ENCODE measurements around the gene HNRNPA3. TPM values are rescaled to one million over a fixed set of nuclear protein-coding genes. Genes with fewer than 3 reads are reported as not detected.
A peak's percentile ranks its signal among the peaks of the same experiment; 100 is the strongest.
"Not testable (repeated sequence)": the region's sequence is repeated elsewhere in the genome, so short reads cannot be mapped to it uniquely, and the experiment has no call there.

Gene HNRNPA3
- total RNA-seq, 1 experiment from 2014 or later, result 406 TPM

GRCh38 chr2:177219787-177220186 lies 7.2 kb downstream of the HNRNPA3 start:
- H3K27me3 Mint-ChIP-seq (ENCODE audit: low read depth); H3K27ac Mint-ChIP-seq; H3K9me3 Mint-ChIP-seq; DNase-seq (ENCODE audit: low spot score); H3K4me3 Mint-ChIP-seq; POLR2A ChIA-PET; ATAC-seq: not testable (repeated sequence)
- Mint-ChIP-seq H3K4me1 (peaks cover 51% of the 10 kb centered on the region), H3K36me3 (peaks cover 78% of the 10 kb centered on the region)
- CTCF ChIA-PET, result interaction anchor here (2.3 kb wide), 1 partner anchor 55 kb away, joined by 9 read pairs; no protein-coding TSS in a partner anchor

GRCh38 chr2:177221534-177221933 lies 8.9 kb downstream of the HNRNPA3 start:
- POLR2A ChIA-PET, result interaction anchor here (1.0 kb wide), 1 partner anchor 158 kb away, joined by 3 read pairs; no protein-coding TSS in a partner anchor
- peaks cover 40% of the 10 kb centered on the region for H3K4me1 Mint-ChIP-seq
- H3K9me3 Mint-ChIP-seq, result no peaks in the 10 kb centered on the region
- peaks cover 62% of the 10 kb centered on the region for H3K36me3 Mint-ChIP-seq
- H3K27me3 Mint-ChIP-seq (ENCODE audit: low read depth), result no peaks in the 10 kb centered on the region
- ATAC-seq (no peak), DNase-seq (ENCODE audit: low spot score) (no peak)
- H3K27ac Mint-ChIP-seq, result 0 out of 2 replicates have a peak overlapping the region, but pooled peaks have one; percentile 39
- no peak overlapping the region for H3K4me3 Mint-ChIP-seq
- TF ChIP-seq, protein P1, sequence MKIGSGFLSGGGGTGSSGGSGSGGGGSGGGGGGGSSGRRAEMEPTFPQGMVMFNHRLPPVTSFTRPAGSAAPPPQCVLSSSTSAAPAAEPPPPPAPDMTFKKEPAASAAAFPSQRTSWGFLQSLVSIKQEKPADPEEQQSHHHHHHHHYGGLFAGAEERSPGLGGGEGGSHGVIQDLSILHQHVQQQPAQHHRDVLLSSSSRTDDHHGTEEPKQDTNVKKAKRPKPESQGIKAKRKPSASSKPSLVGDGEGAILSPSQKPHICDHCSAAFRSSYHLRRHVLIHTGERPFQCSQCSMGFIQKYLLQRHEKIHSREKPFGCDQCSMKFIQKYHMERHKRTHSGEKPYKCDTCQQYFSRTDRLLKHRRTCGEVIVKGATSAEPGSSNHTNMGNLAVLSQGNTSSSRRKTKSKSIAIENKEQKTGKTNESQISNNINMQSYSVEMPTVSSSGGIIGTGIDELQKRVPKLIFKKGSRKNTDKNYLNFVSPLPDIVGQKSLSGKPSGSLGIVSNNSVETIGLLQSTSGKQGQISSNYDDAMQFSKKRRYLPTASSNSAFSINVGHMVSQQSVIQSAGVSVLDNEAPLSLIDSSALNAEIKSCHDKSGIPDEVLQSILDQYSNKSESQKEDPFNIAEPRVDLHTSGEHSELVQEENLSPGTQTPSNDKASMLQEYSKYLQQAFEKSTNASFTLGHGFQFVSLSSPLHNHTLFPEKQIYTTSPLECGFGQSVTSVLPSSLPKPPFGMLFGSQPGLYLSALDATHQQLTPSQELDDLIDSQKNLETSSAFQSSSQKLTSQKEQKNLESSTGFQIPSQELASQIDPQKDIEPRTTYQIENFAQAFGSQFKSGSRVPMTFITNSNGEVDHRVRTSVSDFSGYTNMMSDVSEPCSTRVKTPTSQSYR (CRISPR knock-in tag; IDR thresholded peaks at IDR 0.05), result no peak
- TF ChIP-seq RORB (CRISPR knock-in tag; IDR thresholded peaks at IDR 0.05), result no peak
- TF ChIP-seq FOXP4 (CRISPR knock-in tag; IDR thresholded peaks at IDR 0.05), result no peak
- TF ChIP-seq ZNF425 (CRISPR knock-in tag; conservative IDR thresholded peaks at IDR 0.05), result no peak
- TF ChIP-seq USF1 (CRISPR knock-in tag; IDR thresholded peaks at IDR 0.05), result no peak
- TF ChIP-seq, protein P2, sequence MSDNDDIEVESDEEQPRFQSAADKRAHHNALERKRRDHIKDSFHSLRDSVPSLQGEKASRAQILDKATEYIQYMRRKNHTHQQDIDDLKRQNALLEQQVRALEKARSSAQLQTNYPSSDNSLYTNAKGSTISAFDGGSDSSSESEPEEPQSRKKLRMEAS (CRISPR knock-in tag; IDR thresholded peaks at IDR 0.05), result no peak
- TF ChIP-seq, protein P3, sequence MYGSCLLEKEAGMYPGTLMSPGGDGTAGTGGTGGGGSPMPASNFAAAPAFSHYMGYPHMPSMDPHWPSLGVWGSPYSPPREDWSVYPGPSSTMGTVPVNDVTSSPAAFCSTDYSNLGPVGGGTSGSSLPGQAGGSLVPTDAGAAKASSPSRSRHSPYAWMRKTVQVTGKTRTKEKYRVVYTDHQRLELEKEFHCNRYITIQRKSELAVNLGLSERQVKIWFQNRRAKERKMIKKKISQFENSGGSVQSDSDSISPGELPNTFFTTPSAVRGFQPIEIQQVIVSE (CRISPR knock-in tag; IDR thresholded peaks at IDR 0.05; ENCODE audit: borderline replicate concordance), result no peak
- no peak for TF ChIP-seq ATF6 (CRISPR knock-in tag; IDR thresholded peaks at IDR 0.05)
- TF ChIP-seq, protein P4, sequence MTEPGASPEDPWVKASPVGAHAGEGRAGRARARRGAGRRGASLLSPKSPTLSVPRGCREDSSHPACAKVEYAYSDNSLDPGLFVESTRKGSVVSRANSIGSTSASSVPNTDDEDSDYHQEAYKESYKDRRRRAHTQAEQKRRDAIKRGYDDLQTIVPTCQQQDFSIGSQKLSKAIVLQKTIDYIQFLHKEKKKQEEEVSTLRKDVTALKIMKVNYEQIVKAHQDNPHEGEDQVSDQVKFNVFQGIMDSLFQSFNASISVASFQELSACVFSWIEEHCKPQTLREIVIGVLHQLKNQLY (CRISPR knock-in tag; IDR thresholded peaks at IDR 0.05), result no peak
- TF ChIP-seq, protein P5, sequence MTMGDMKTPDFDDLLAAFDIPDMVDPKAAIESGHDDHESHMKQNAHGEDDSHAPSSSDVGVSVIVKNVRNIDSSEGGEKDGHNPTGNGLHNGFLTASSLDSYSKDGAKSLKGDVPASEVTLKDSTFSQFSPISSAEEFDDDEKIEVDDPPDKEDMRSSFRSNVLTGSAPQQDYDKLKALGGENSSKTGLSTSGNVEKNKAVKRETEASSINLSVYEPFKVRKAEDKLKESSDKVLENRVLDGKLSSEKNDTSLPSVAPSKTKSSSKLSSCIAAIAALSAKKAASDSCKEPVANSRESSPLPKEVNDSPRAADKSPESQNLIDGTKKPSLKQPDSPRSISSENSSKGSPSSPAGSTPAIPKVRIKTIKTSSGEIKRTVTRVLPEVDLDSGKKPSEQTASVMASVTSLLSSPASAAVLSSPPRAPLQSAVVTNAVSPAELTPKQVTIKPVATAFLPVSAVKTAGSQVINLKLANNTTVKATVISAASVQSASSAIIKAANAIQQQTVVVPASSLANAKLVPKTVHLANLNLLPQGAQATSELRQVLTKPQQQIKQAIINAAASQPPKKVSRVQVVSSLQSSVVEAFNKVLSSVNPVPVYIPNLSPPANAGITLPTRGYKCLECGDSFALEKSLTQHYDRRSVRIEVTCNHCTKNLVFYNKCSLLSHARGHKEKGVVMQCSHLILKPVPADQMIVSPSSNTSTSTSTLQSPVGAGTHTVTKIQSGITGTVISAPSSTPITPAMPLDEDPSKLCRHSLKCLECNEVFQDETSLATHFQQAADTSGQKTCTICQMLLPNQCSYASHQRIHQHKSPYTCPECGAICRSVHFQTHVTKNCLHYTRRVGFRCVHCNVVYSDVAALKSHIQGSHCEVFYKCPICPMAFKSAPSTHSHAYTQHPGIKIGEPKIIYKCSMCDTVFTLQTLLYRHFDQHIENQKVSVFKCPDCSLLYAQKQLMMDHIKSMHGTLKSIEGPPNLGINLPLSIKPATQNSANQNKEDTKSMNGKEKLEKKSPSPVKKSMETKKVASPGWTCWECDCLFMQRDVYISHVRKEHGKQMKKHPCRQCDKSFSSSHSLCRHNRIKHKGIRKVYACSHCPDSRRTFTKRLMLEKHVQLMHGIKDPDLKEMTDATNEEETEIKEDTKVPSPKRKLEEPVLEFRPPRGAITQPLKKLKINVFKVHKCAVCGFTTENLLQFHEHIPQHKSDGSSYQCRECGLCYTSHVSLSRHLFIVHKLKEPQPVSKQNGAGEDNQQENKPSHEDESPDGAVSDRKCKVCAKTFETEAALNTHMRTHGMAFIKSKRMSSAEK (CRISPR knock-in tag; IDR thresholded peaks at IDR 0.05; ENCODE audit: borderline replicate concordance), result no peak
- CTCF ChIA-PET, result interaction anchor here (1.1 to 1.9 kb wide), 3 partner anchors 23 to 57 kb away, joined by 3 to 5 read pairs (median 4); no protein-coding TSS in a partner anchor

Measured in WTC11 (cell line).